ENCODE measurements around the gene CARS2. TPM values are rescaled to one million over a fixed set of nuclear protein-coding genes. Genes with fewer than 3 reads are reported as not detected.

The CARS2 gene
- total and polyA plus RNA-seq, 2 of the 8 experiments (the other 6 are each of a cell fraction or from before 2014, with no cell fraction given): 47.7 to 55.9 TPM

- TF ChIP-seq GABPA (IDR thresholded peaks at IDR 0.05; ENCODE audit: borderline replicate concordance, insufficient read depth, low read length) (no peak), PHF8 (conservative IDR thresholded peaks at IDR 0.05; ENCODE audit: low read depth, low read length) (no peak), HDAC6 (IDR thresholded peaks at IDR 0.05; ENCODE audit: low read depth, low read length) (no peak), CTBP2 (IDR thresholded peaks at IDR 0.05; ENCODE audit: borderline replicate concordance, insufficient read depth, insufficient read length, low read length) (no peak)
Measured at GRCh38 chr13:110649551-110649950, 56.4 kb downstream of the CARS2 start (continued).

Measured in H1 (cell line).